CD4-positive, alpha-beta T cell (primary cell): ENCODE data around the gene MT1HL1. TPM values are rescaled to one million over a fixed set of nuclear protein-coding genes. Genes with fewer than 3 reads are reported as not detected.

Experiments
- ATAC-seq: fragments of 200-7000 bp; cut with Tn5 transposase; one replicate; pipeline ENCODE4 v1.10.0; 2022; ENCODE audit warnings: mild to moderate bottlenecking; ENCODE audit not compliant: poor library complexity
- CTCF ChIA-PET: fragments of 350-600 bp; sonication (Branson Sonifier 250); formaldehyde crosslinking; loops from one replicate; lab custom pipeline; 2021; ENCODE audit warnings: antibody characterized with exemption, inconsistent platforms; lab: Charles Lee
- POLR2A ChIA-PET: fragments of 350-600 bp; sonication (Branson Sonifier 250); formaldehyde crosslinking; loops from one replicate; lab custom pipeline; 2021; ENCODE audit warnings: antibody characterized with exemption, inconsistent platforms; lab: Charles Lee
- DNase-seq, 14 experiments: peaks; one replicate each; pipeline ENCODE4 v3.0.0-alpha.2; 2013 to 2020; ENCODE audit warnings: mixed read lengths in 2 of 14
- H3K27ac ChIP-seq, 2 donors: one replicate each; pipeline versions ENCODE4 v1.5.1 to v1.7.0; 2013; ENCODE audit warnings: low read length in 2 of 2, low read depth in 1 of 2, mild to moderate bottlenecking in 1 of 2
- H3K27me3 ChIP-seq, 2 experiments: 1 replicate in 1 of 2; 2 replicates in 1 of 2; pipeline versions ENCODE4 v1.6.1 to v1.7.0; 2013; ENCODE audit warnings: low read length in 2 of 2, control low read depth in 1 of 2, mild to moderate bottlenecking in 1 of 2, moderate library complexity in 1 of 2; ENCODE audit not compliant: insufficient read depth in 2 of 2, control insufficient read depth in 1 of 2
- H3K36me3 ChIP-seq: one replicate; pipeline ENCODE4 v1.6.1; 2013; ENCODE audit warnings: low read length, control low read depth; ENCODE audit not compliant: insufficient read depth
- H3K4me1 ChIP-seq: one replicate; pipeline ENCODE4 v1.6.1; 2013; ENCODE audit warnings: low read length, control low read depth; ENCODE audit not compliant: insufficient read depth
- H3K4me3 ChIP-seq: one replicate; pipeline ENCODE4 v1.5.1; 2013; ENCODE audit warnings: mild to moderate bottlenecking, low read length, moderate library complexity
- H3K9me3 ChIP-seq, 2 experiments: 1 replicate in 1 of 2; 2 replicates in 1 of 2; pipeline versions ENCODE4 v1.6.1 to v1.7.0; 2013; ENCODE audit warnings: low read length in 2 of 2, mild to moderate bottlenecking in 2 of 2, control low read depth in 1 of 2, moderate library complexity in 1 of 2; ENCODE audit not compliant: control insufficient read depth in 1 of 2, insufficient read depth in 1 of 2
- H3K27ac Mint-ChIP-seq: one replicate; pipeline ENCODE4 v1.8.0; 2020; ENCODE audit warnings: mixed read lengths
- H3K27me3 Mint-ChIP-seq: one replicate; pipeline ENCODE4 v1.8.0; 2021; ENCODE audit warnings: mixed read lengths
- H3K36me3 Mint-ChIP-seq: one replicate; pipeline ENCODE4 v1.8.0; 2021; ENCODE audit warnings: low read depth, mixed read lengths
- H3K4me1 Mint-ChIP-seq: one replicate; pipeline ENCODE4 v1.8.0; 2021; ENCODE audit warnings: low read depth, mixed read lengths
- H3K4me3 Mint-ChIP-seq: one replicate; pipeline ENCODE4 v1.8.0; 2020; ENCODE audit warnings: mild to moderate bottlenecking, mixed read lengths
- H3K9me3 Mint-ChIP-seq: one replicate; pipeline ENCODE4 v1.8.0; 2020; ENCODE audit warnings: mixed read lengths
- CTCF ChIP-seq: fragments of 200-600 bp; IDR thresholded peaks from one replicate; pipeline ENCODE4 v1.8.0; 2022; ENCODE audit warnings: antibody characterized with exemption, mild to moderate bottlenecking
- intact Hi-C, 2 experiments: fragments of 100-400 bp; cut with DNase I in 1 of 2; cut with micrococcal nuclease in 1 of 2; formaldehyde crosslinking; loops; one replicate each; pipeline versions ENCODE4 v1.15.1 to v1.9.0; 2023 to 2025; cut with DNase I, micrococcal nuclease
- total RNA-seq, 174 experiments: library from RNA in 2 of 174; stranded (reverse) in 2 of 174; gene quantifications; one replicate each; pipeline ENCODE4 v1.2.3 and lab custom pipeline; 2021 to 2026

MT1HL1 gene
- total RNA-seq, 2 experiments from 2014 or later: not detected

DNA sequence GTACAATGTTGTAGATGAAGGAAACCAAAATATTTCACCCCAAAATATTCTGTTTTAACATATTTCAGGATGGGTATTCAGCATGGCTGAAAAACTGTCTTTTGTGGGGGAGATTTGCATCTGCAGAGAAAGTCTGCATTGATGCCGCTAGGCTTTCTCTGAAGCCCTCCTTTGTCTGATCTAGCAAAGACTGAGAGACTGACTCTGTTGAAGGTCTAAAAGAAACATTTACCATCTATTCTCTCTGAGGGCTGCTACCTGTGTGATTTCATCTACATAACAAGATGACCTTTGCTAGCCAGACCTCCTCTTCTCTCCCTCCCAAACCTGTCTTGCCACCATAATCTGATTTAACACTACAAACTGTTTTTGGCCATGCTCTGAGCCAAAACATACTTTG is 12.4 kb upstream of the MT1HL1 start:
- H3K27ac ChIP-seq: no peak overlapping the region
- no peaks in the 10 kb centered on the region for H3K9me3 Mint-ChIP-seq
- ATAC-seq (no peak), DNase-seq (no peak)
- no peak overlapping the region for H3K27ac Mint-ChIP-seq
- H3K27me3 ChIP-seq: peaks cover 0 to 4% of the 10 kb centered on the region in 2 experiments
- H3K27me3 Mint-ChIP-seq: peaks cover 6% of the 10 kb centered on the region
- no peaks in the 10 kb centered on the region for H3K36me3 Mint-ChIP-seq
- POLR2A ChIA-PET: no interaction called here
- H3K4me3 Mint-ChIP-seq: no peak overlapping the region
- CTCF ChIA-PET: no interaction called here
- no peaks in the 10 kb centered on the region for H3K4me1 Mint-ChIP-seq
- no peaks in the 10 kb centered on the region for H3K9me3 ChIP-seq
- H3K36me3 ChIP-seq: no peaks in the 10 kb centered on the region
- intact Hi-C loops: no loop called here
- H3K4me1 ChIP-seq: no peaks in the 10 kb centered on the region
- no peak overlapping the region for H3K4me3 ChIP-seq
- no peak for TF ChIP-seq CTCF

DNA sequence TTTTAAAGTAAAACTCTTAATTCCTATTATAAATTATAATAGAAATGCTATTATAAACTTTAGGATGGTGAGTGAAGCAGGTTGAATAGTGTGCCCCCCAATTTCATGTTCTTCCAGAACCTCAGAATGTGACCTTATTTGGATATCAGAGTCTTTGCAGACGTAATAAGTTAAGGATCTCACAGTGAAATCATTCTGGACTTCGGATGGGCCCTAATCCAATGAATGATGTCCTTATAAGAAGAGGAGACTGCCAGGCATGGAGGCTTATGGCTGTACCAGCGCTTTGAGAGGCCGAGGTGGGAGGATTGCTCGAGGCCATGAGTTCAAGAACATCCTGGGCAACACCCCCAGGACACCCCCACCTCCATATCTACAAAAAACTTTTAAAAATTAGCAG is 9.4 kb upstream of the MT1HL1 start:
- peaks cover 0 to 4% of the 10 kb centered on the region in 2 experiments for H3K27me3 ChIP-seq
- Mint-ChIP-seq H3K4me1 (no peaks in the 10 kb centered on the region), H3K36me3 (no peaks in the 10 kb centered on the region), H3K27ac (no peak overlapping the region), H3K27me3 (peaks cover 6% of the 10 kb centered on the region), H3K4me3 (no peak overlapping the region), H3K9me3 (no peaks in the 10 kb centered on the region)
- H3K4me1 ChIP-seq: no peaks in the 10 kb centered on the region
- no peak overlapping the region for H3K27ac ChIP-seq
- CTCF ChIA-PET: no interaction called here
- H3K9me3 ChIP-seq: no peaks in the 10 kb centered on the region
- intact Hi-C loops: no loop called here
- no peak for ATAC-seq
- DNase-seq: no peak
- no peak for TF ChIP-seq CTCF
- H3K36me3 ChIP-seq: no peaks in the 10 kb centered on the region
- POLR2A ChIA-PET: no interaction called here
- no peak overlapping the region for H3K4me3 ChIP-seq

DNA sequence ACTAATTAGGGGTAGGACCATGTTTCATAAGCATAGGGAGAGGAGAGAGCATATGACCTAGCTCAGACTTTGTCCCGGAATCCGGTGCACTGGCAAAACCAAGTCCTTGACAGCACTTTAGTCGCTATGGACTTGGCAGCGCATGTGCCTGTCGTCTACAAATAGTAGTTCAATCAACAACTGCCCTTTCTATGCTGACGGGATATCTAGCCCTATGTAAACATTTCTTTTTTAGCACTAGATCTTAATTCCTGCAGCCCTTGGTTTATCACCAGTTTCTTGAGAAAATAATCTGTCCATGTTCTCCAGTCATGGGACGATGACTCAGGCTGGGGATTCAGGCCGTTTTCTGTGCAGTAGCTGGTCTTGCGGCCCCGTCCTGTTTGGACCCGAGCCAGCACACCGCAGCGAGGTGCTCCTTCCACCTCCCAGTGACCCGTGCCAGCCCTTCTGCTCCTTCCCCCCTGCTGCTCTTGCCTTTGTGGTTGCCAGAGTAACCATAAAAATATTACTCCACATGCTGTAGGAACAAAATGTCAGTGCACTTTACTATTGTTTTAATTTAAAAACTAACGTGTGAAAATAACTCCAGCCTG is 8.6 kb upstream of the MT1HL1 start:
- Histone ChIP-seq H3K9me3 (no peaks in the 10 kb centered on the region), H3K36me3 (no peaks in the 10 kb centered on the region), H3K27me3 (peaks cover 0 to 4% of the 10 kb centered on the region in 2 experiments), H3K4me3 (no peak overlapping the region), H3K27ac (no peak overlapping the region), H3K4me1 (no peaks in the 10 kb centered on the region)
- Mint-ChIP-seq H3K27ac (no peak overlapping the region), H3K27me3 (peaks cover 6% of the 10 kb centered on the region), H3K4me3 (no peak overlapping the region), H3K9me3 (no peaks in the 10 kb centered on the region), H3K4me1 (no peaks in the 10 kb centered on the region), H3K36me3 (no peaks in the 10 kb centered on the region)
- POLR2A ChIA-PET: no interaction called here
- intact Hi-C loops: no loop called here
- ATAC-seq (no peak), DNase-seq (no peak)
- no peak for TF ChIP-seq CTCF
- CTCF ChIA-PET: no interaction called here
